ENCODE data around the gene KLHL29. TPM values are rescaled to one million over a fixed set of nuclear protein-coding genes. Genes with fewer than 3 reads are reported as not detected.

Gene KLHL29
- total RNA-seq, 4 donors from 2014 or later, result 2.2 to 3.3 (median 2.7) TPM

- DNase-seq, result no peak
- Histone ChIP-seq H3K36me3 (no peaks in the 10 kb centered on the region), H3K4me1 (peaks cover 0 to 8% of the 10 kb centered on the region in 2 donors), H3K27ac (no peak overlapping the region), H3K4me3 (replicated peaks in 1 of 3) (no peak overlapping the region), H3K27me3 (no peaks in the 10 kb centered on the region), H3K9me3 (no peaks in the 10 kb centered on the region)
- WGBS, 2 donors, result 59 to 85% methylated on average over 3 of the region's 11 CpGs
- no peak for TF ChIP-seq CTCF (IDR thresholded peaks at IDR 0.05)
- no peak for TF ChIP-seq POLR2A (IDR thresholded peaks at IDR 0.05)
- intact Hi-C loops (cut with DNase I), result no loop called here
Measured at GRCh38 chr2:23689131-23689700, 304.2 kb downstream of the KLHL29 start.

GRCh38 chr2:23689891-23690290 is 304.9 kb downstream of the KLHL29 start:
- H3K4me3 ChIP-seq (replicated peaks in 1 of 3), result no peak overlapping the region
- 73 to 81% methylated on average over 8 to 9 of the region's 9 CpGs for WGBS, 2 donors
- H3K9me3 ChIP-seq, result no peaks in the 10 kb centered on the region
- no peaks in the 10 kb centered on the region for H3K27me3 ChIP-seq
- intact Hi-C loops (cut with DNase I), result no loop called here
- DNase-seq, result no peak
- no peaks in the 10 kb centered on the region for H3K36me3 ChIP-seq
- no peak for TF ChIP-seq POLR2A (IDR thresholded peaks at IDR 0.05)
- TF ChIP-seq CTCF (IDR thresholded peaks at IDR 0.05), result no peak
- H3K27ac ChIP-seq, result no peak overlapping the region
- H3K4me1 ChIP-seq, result peaks cover 0 to 1% of the 10 kb centered on the region in 2 donors

GRCh38 chr2:23690421-23691105 is 305.6 kb downstream of the KLHL29 start:
- no peak for DNase-seq
- no peaks in the 10 kb centered on the region for H3K36me3 ChIP-seq
- no peaks in the 10 kb centered on the region for H3K4me1 ChIP-seq
- intact Hi-C loops (cut with DNase I), result no loop called here
- 84 to 86% methylated on average over 26 to 31 of the region's 31 CpGs for WGBS, 2 donors
- no peak for TF ChIP-seq CTCF (IDR thresholded peaks at IDR 0.05)
- no peak for TF ChIP-seq POLR2A (IDR thresholded peaks at IDR 0.05)
- no peaks in the 10 kb centered on the region for H3K9me3 ChIP-seq
- no peak overlapping the region for H3K27ac ChIP-seq
- H3K4me3 ChIP-seq (replicated peaks in 1 of 3), result no peak overlapping the region
- H3K27me3 ChIP-seq, result no peaks in the 10 kb centered on the region

GRCh38 chr2:23691106-23691470 is 306.1 kb downstream of the KLHL29 start:
- Histone ChIP-seq H3K27ac (no peak overlapping the region), H3K4me3 (replicated peaks in 1 of 3) (no peak overlapping the region), H3K9me3 (no peaks in the 10 kb centered on the region), H3K27me3 (no peaks in the 10 kb centered on the region), H3K36me3 (no peaks in the 10 kb centered on the region), H3K4me1 (no peaks in the 10 kb centered on the region)
- DNase-seq, result no peak
- 93 to 96% methylated on average over 9 to 10 of the region's 10 CpGs for WGBS, 2 donors
- TF ChIP-seq CTCF (IDR thresholded peaks at IDR 0.05), result no peak
- no peak for TF ChIP-seq POLR2A (IDR thresholded peaks at IDR 0.05)
- intact Hi-C loops (cut with DNase I), result no loop called here

- Histone ChIP-seq H3K4me1 (no peaks in the 10 kb centered on the region), H3K36me3 (no peaks in the 10 kb centered on the region), H3K27me3 (no peaks in the 10 kb centered on the region), H3K27ac (no peak overlapping the region), H3K4me3 (replicated peaks in 1 of 3) (no peak overlapping the region), H3K9me3 (no peaks in the 10 kb centered on the region)
- no peak for TF ChIP-seq CTCF (IDR thresholded peaks at IDR 0.05)
- TF ChIP-seq POLR2A (IDR thresholded peaks at IDR 0.05), result no peak
- intact Hi-C loops (cut with DNase I), result no loop called here
- WGBS, 2 donors, result 98 to 99% methylated on average over 13 to 21 of the region's 21 CpGs
- DNase-seq, result no peak
Measured at GRCh38 chr2:23691565-23691964, 306.6 kb downstream of the KLHL29 start.

Measured in thyroid gland (tissue), 4 donors.